Kasumi-1 (cell line): Measurements from ENCODE around the gene PCDHB8.
A peak's percentile ranks its signal among the peaks of the same experiment; 100 is the strongest.
"Not testable (repeated sequence)": the region's sequence is repeated elsewhere in the genome, so short reads cannot be mapped to it uniquely, and the experiment has no call there.

Source experiments
- DNase-seq, 2 experiments: peaks; one replicate each; lab custom pipeline; 2025; lab: John Stamatoyannopoulos, UW

PCDHB8 gene

GRCh38 chr5:141184117-141184855 lies 6.7 kb downstream of the PCDHB8 start:
- not testable (repeated sequence) for DNase-seq

- DNase-seq = peak; percentile 43 to 48
These were observed 9.4 kb downstream of the PCDHB8 start, which contains the start of gene PCDHB9 for GRCh38 chr5:141186897-141187512. PCDHB9 (plus strand) TSS chr5:141187161; CDS start chr5:141187319, 158 bp downstream.

- DNase-seq = not testable (repeated sequence)
These were observed 11.1 kb downstream of the PCDHB8 start for GRCh38 chr5:141188682-141189081.

- not testable (repeated sequence) for DNase-seq
These were observed 11.5 kb downstream of the PCDHB8 start for GRCh38 chr5:141189131-141189530.

GRCh38 chr5:141192110-141192725 lies 14.6 kb downstream of the PCDHB8 start, which contains the start of gene PCDHB10:
PCDHB10 (plus strand) TSS chr5:141192353; CDS start chr5:141192553, 200 bp downstream.
- DNase-seq = peak; percentile 24 to 36

GRCh38 chr5:141194332-141194731 lies 16.7 kb downstream of the PCDHB8 start:
- not testable (repeated sequence) for DNase-seq

GRCh38 chr5:141196363-141196762 lies 18.8 kb downstream of the PCDHB8 start:
- no peak for DNase-seq

GRCh38 chr5:141199359-141200235 lies 22.0 kb downstream of the PCDHB8 start, which contains the start of gene PCDHB11:
PCDHB11 (plus strand) TSS chr5:141199627; CDS start chr5:141199775, 148 bp downstream.
- peak; percentile 10 to 17 for DNase-seq

GRCh38 chr5:141201126-141201525 lies 23.5 kb downstream of the PCDHB8 start:
- DNase-seq = not testable (repeated sequence)

GRCh38 chr5:141201646-141202045 lies 24.1 kb downstream of the PCDHB8 start:
- not testable (repeated sequence) for DNase-seq

- no peak for DNase-seq
These were observed 30.9 kb downstream of the PCDHB8 start, which contains the start of gene PCDHB12 for GRCh38 chr5:141208478-141208877. PCDHB12 (plus strand) TSS chr5:141208719; CDS start chr5:141208908, 189 bp downstream.

- not testable (repeated sequence) for DNase-seq
These were observed 32.7 kb downstream of the PCDHB8 start for GRCh38 chr5:141210281-141210680.

GRCh38 chr5:141210849-141211248 lies 33.3 kb downstream of the PCDHB8 start:
- DNase-seq = not testable (repeated sequence)

GRCh38 chr5:141213656-141214339 lies 36.2 kb downstream of the PCDHB8 start, which contains the start of gene PCDHB13:
PCDHB13 (plus strand) TSS chr5:141213919; CDS start chr5:141214124, 205 bp downstream.
- DNase-seq = not testable (repeated sequence)

GRCh38 chr5:141214583-141214982 lies 37.0 kb downstream of the PCDHB8 start:
- not testable (repeated sequence) for DNase-seq

GRCh38 chr5:141215504-141215903 lies 37.9 kb downstream of the PCDHB8 start:
- DNase-seq = not testable (repeated sequence)

- not testable (repeated sequence) for DNase-seq
These were observed 38.4 kb downstream of the PCDHB8 start for GRCh38 chr5:141216035-141216434.

GRCh38 chr5:141223112-141223783 lies 45.7 kb downstream of the PCDHB8 start, which contains the start of gene PCDHB14:
PCDHB14 (plus strand) TSS chr5:141223343; CDS start chr5:141223506, 163 bp downstream.
- DNase-seq = peak; percentile 61 to 78

- DNase-seq = not testable (repeated sequence)
These were observed 47.3 kb downstream of the PCDHB8 start for GRCh38 chr5:141224844-141225243.

GRCh38 chr5:141225421-141225820 lies 47.8 kb downstream of the PCDHB8 start:
- not testable (repeated sequence) for DNase-seq
